ENCODE measurements around the gene CACNG7. TPM values are rescaled to one million over a fixed set of nuclear protein-coding genes. Genes with fewer than 3 reads are reported as not detected.

Gene CACNG7
- total RNA-seq: 1.1 and 4.2 TPM in 2 replicates

GRCh38 chr19:53908935-53909415 lies at the start of gene CACNG7:
Gene CACNG7 (plus strand): TSS chr19:53909278. CDS start chr19:53912832, 3,554 bp downstream.

DNA sequence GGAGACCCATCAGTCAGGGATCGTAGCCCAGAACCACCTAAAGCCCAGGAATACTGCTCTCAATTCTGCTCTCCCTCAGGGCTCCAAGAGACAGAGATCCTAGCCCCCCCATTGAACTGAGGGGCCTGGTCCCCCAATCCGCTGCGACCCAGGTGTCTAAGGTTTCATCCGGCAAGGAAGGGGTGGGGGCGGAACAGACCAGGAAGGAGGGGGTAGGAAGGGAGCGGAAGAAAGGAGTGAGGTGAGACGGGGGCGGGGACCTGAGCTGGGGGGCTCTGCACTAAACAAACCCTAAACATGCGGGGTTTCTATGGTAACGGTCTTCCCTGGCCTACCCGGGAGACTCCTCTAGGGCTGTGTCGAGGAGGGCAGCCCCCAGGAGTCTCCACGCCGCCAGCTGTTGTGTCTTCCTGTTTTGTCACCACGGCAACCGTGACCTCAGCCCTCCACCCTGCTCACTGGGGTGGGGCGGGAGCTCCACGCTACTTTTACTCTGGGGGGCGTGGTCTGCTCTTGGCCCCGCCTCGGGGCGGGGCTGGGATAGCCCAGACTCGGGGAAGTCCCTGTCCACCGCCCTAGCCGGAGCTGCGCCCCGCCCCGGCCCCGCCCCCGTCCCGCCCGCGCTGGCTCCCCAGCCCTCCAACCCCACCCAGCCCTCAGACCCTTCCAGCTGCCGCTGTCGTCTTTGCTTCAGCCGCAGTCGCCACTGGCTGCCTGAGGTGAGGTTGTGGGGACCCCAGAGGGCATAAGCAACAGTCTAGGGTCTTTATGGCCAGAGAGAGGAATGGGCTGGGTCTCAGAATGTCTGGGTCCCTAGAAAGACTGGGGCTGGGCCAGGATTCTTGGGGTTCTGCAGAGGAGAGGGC lies 41.6 kb upstream of the CACNG7 start, which contains the start of gene MYADM:
Gene MYADM (plus strand): TSS at position 659 of the 866 bp plus-strand sequence. CDS start 5,647 bp downstream, outside the sequence.

DNA sequence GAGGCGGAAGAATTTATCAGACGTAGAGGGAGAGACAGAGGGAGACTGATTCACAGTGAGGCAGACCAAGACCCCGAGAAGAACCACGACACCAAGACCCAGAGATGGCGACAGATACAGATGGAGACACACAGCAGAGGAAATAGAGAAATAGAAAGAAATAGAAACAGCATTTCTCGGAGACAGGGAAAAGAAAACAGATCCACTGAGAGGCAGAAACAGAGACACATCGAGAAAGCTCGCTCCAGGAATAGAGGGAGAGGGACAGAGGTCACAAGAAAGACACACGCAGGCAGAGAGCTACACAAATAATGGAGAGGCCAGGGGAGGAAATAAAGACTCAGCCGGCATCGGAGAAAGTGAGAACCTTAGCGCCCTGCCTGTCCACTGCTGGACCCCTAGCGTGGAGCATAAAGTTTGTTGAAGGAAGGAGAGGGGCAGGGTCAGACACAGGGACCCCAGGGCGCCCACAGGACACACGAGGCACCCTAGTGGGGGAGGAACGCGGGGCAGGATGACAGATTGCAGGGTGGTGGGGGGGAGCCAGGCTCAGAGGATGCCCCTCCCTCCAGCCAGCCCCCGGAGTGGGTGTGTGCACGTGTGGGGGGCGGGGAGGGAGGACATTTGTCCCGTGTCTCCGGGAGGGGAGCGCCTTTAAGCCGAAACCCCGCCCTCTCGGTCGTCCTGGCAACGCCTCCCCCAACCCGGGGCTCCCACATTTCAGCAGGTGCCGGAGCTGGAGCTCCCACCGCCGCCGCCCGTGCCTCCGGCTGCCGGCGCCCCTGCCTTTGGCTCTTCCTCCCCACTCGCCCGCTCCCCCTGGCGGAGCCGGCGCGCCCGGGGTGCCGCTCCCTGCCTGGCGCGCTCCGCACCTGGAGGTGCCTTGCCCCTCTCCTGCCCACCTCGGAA lies 27.3 kb upstream of the CACNG7 start, which contains the start of gene PRKCG:
Gene PRKCG (plus strand): TSS at position 716 of the 909 bp plus-strand sequence. CDS start 298 bp downstream, outside the sequence.

DNA sequence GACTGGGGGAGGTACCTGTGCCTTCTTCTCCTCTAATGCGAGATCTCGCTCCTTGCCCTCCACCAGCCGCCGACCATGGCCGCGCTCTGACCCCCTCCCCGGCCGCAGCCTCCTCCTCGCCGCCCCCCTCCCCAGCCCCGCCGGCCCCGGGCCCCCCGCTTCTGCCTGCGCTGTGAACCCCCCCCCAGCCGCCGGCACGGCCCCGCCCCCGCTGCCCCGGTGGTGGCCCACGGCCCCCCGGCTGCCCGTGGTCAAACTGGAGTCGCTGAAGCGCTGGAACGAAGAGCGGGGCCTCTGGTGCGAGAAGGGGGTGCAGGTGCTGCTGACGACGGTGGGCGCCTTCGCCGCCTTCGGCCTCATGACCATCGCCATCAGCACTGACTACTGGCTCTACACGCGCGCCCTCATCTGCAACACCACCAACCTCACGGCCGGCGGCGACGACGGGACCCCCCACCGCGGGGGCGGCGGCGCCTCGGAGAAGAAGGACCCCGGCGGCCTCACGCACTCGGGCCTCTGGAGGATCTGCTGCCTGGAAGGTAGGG lies 53.9 kb downstream of the CACNG7 start, which contains the start of gene CACNG8:
Gene CACNG8 (plus strand): TSS at position 51 of the 545 bp plus-strand sequence.

GRCh38 chr19:53991224-53992113 lies 82.4 kb downstream of the CACNG7 start, which contains the start of gene CACNG6:
Gene CACNG6 (plus strand): TSS chr19:53991637. CDS start chr19:53992878, 1,241 bp downstream.

Other genes with a start within 250 kb of the CACNG7 start
- under 0.01 TPM in 1 of 2 replicates, not detected in the other for gene NLRP12, start 85.0 kb upstream of the CACNG7 start, total RNA-seq
- 8.9 and 21.8 TPM in 2 replicates for gene MYADM, start 41.4 kb upstream of the CACNG7 start, total RNA-seq
- 0.30 TPM in 1 of 2 replicates, not detected in the other for gene PRKCG, start 27.1 kb upstream of the CACNG7 start, total RNA-seq
- gene CACNG8, start 53.7 kb downstream of the CACNG7 start, total RNA-seq: 0.23 and 0.59 TPM in 2 replicates
- not detected in 2 replicates for gene CACNG6, start 82.4 kb downstream of the CACNG7 start, total RNA-seq
- not detected in 2 replicates for gene VSTM1, start 154.6 kb downstream of the CACNG7 start, total RNA-seq
- gene TARM1, start 172.1 kb downstream of the CACNG7 start, total RNA-seq: not detected in 2 replicates
- 0.78 TPM in 1 of 2 replicates, not detected in the other for gene OSCAR, start 191.5 kb downstream of the CACNG7 start, total RNA-seq
- 8.8 and 9.5 TPM in 2 replicates for gene NDUFA3, start 193.6 kb downstream of the CACNG7 start, total RNA-seq
- 9.1 and 18.1 TPM in 2 replicates for gene TFPT, start 206.4 kb downstream of the CACNG7 start, total RNA-seq
- 37.1 and 60.9 TPM in 2 replicates for gene PRPF31, start 206.5 kb downstream of the CACNG7 start, total RNA-seq
- gene CNOT3, start 228.5 kb downstream of the CACNG7 start, total RNA-seq: 13.1 and 25.5 TPM in 2 replicates